SK-N-SH (cell line): ENCODE data around the gene KCNAB1. TPM values are rescaled to one million over a fixed set of nuclear protein-coding genes. Genes with fewer than 3 reads are reported as not detected.

ENCODE experiments used
- CTCF ChIA-PET: fragments of 300-600, 350-600 bp; formaldehyde crosslinking; extraction: SDS; loops from one replicate; lab custom pipeline; 2021; lab: Yijun Ruan, JAX
- POLR2A ChIA-PET: fragments of 350-600 bp; sonication (Branson Sonifier 250); formaldehyde crosslinking; extraction: SDS; loops from one replicate; lab custom pipeline; 2020; ENCODE audit warnings: antibody characterized with exemption, inconsistent platforms; lab: Yijun Ruan, JAX
- DNase-seq: peaks from one replicate; pipeline ENCODE4 v3.0.0; 2012
- H2AFZ ChIP-seq: fragments of 200-600 bp; sonication (generic); 2 replicates; pipeline ENCODE4 v1.8.1; 2016; ENCODE audit warnings: antibody characterized with exemption, mild to moderate bottlenecking, low read depth
- H3F3A ChIP-seq: fragments of 200-600 bp; sonication (generic); replicated peaks from 2 replicates; pipeline ENCODE3; 2016; ENCODE audit warnings: antibody characterized with exemption, mild to moderate bottlenecking; ENCODE audit not compliant: insufficient read depth
- H3K27ac ChIP-seq, 2 experiments: fragments of 200-500 bp in 1 of 2; fragments of 200-600 bp in 1 of 2; sonication (Bioruptor generic) in 1 of 2; sonication (generic), shearing (Covaris generic) in 1 of 2; 2 replicates each; pipeline versions ENCODE4 v1.5.1 to v1.6.1; 2014 to 2016; ENCODE audit warnings: low read depth in 2 of 2, inconsistent platforms in 1 of 2, low read length in 1 of 2, mild to moderate bottlenecking in 1 of 2, mixed read lengths in 1 of 2
- H3K27me3 ChIP-seq: fragments of 200-600 bp; sonication (generic), shearing (Covaris generic); 2 replicates; pipeline ENCODE4 v1.6.1; 2016; ENCODE audit warnings: mixed run types; ENCODE audit not compliant: insufficient read depth
- H3K36me3 ChIP-seq, 2 experiments: fragments of 200-500 bp in 1 of 2; fragments of 200-600 bp in 1 of 2; sonication (Bioruptor generic) in 1 of 2; sonication (generic) in 1 of 2; replicated peaks in 1 of 2; 2 replicates each; pipeline versions ENCODE3 to v1.5.1; 2014 to 2016; ENCODE audit warnings: low read length in 1 of 2, mild to moderate bottlenecking in 1 of 2; ENCODE audit not compliant: insufficient read depth in 2 of 2, control insufficient read depth in 1 of 2
- H3K4me1 ChIP-seq, 2 experiments: fragments of 200-500 bp in 1 of 2; fragments of 200-600 bp in 1 of 2; sonication (Bioruptor generic) in 1 of 2; sonication (generic), shearing (Covaris generic) in 1 of 2; 2 replicates each; pipeline versions ENCODE4 v1.5.1 to v1.6.1; 2014 to 2016; ENCODE audit warnings: low read depth in 1 of 2, low read length in 1 of 2, mixed run types in 1 of 2; ENCODE audit not compliant: insufficient read depth in 2 of 2, control insufficient read depth in 1 of 2
- H3K4me2 ChIP-seq: fragments of 200-600 bp; sonication (generic), shearing (Covaris generic); 2 replicates; pipeline ENCODE4 v1.6.1; 2017; ENCODE audit warnings: mixed run types
- H3K4me3 ChIP-seq, 2 experiments: fragments of 200-500 bp in 1 of 2; fragments of 200-600 bp in 1 of 2; sonication (Bioruptor generic) in 1 of 2; sonication (generic), shearing (Covaris generic) in 1 of 2; 2 replicates each; pipeline versions ENCODE4 v1.5.1 to v1.8.1; 2014 to 2016; ENCODE audit warnings: low read depth in 2 of 2, inconsistent platforms in 1 of 2, low read length in 1 of 2, mild to moderate bottlenecking in 1 of 2, mixed read lengths in 1 of 2, moderate library complexity in 1 of 2
- H3K79me2 ChIP-seq: fragments of 200-600 bp; sonication (generic); 2 replicates; pipeline ENCODE4 v1.8.1; 2017; ENCODE audit warnings: mild to moderate bottlenecking; ENCODE audit not compliant: insufficient read depth
- H3K9ac ChIP-seq: fragments of 200-600 bp; sonication (generic); 2 replicates; pipeline ENCODE4 v1.6.1; 2017; ENCODE audit warnings: mixed run types
- H3K9me2 ChIP-seq: fragments of 200-600 bp; sonication (generic); 2 replicates; pipeline ENCODE4 v1.6.1; 2017; ENCODE audit warnings: mixed run types
- H3K9me3 ChIP-seq: fragments of 200-600 bp; sonication (generic); 2 replicates; pipeline ENCODE4 v1.6.1; 2017; ENCODE audit warnings: mixed run types, mild to moderate bottlenecking, moderate library complexity
- H4K20me1 ChIP-seq: fragments of 200-600 bp; sonication (generic); 2 replicates; pipeline ENCODE4 v1.6.1; 2017; ENCODE audit warnings: mild to moderate bottlenecking, mixed run types; ENCODE audit not compliant: insufficient read depth
- CHD2 ChIP-seq: fragments of 150-350 bp; IDR thresholded peaks from 2 replicates; pipeline ENCODE4 v1.6.1; 2018; ENCODE audit warnings: low read length; ENCODE audit not compliant: partially characterized antibody
- FOXJ3 ChIP-seq: sonication (generic); formaldehyde crosslinking; IDR thresholded peaks from 2 replicates; pipeline ENCODE4 v1.5.1; 2020; ENCODE audit warnings: mild to moderate bottlenecking, missing genetic modification reagents
- SIN3A ChIP-seq: IDR thresholded peaks from 2 replicates; pipeline ENCODE4 v1.6.1; 2012; ENCODE audit warnings: low read depth, mild to moderate bottlenecking, low read length, moderate library complexity, borderline replicate concordance
- WGBS: methylation state at CpG from one replicate; pipeline ENCODE4 v1.1.6; 2017; ENCODE audit warnings: low lambda C conversion rate; 5-methylcytosine and 5-hydroxymethylcytosine counted together
- polyA plus RNA-seq, 3 experiments: library from polyadenylated mRNA; depleted of rRNA; stranded (reverse); fragments of >200 nt; gene quantifications; 2 replicates each; pipeline ENCODE4 v1.2.3, GENCODE V29; 2012
- TF ChIP-seq, protein P1 (sequence below): IDR thresholded peaks from 2 replicates; pipeline ENCODE4 v1.4.0; 2012; ENCODE audit warnings: low read depth, borderline replicate concordance
- TF ChIP-seq, protein P2 (sequence below): IDR thresholded peaks from 2 replicates; pipeline ENCODE4 v1.4.0; 2012; ENCODE audit warnings: low read depth, borderline replicate concordance
- TF ChIP-seq, protein P3 (sequence below): fragments of 200-600 bp; sonication (generic); IDR thresholded peaks from 2 replicates; pipeline ENCODE4 v1.6.1; 2017; ENCODE audit warnings: antibody characterized with exemption, mild to moderate bottlenecking, moderate library complexity

KCNAB1 gene
- polyA plus RNA-seq, 1 of the 3 experiments (the other 2 are of a cell fraction) = 82.1 TPM

DNA sequence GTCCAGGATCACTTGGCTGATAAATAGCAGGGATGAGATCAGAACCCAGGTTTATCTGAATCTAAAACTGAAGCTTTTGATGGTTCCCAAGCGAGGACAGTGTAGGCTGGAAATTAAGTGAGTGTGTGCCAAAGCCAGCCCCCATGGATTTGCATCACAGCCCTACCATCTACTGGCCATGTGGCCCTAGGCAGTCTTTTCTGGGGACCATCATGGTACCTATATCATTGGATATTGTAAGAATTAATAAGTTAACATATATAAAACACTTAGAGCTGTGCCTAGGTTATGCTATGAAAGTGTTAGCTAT lies 467.3 kb downstream of the KCNAB1 start:
- H3K27me3 ChIP-seq = no peaks in the 10 kb centered on the region
- POLR2A ChIA-PET = no interaction called here

More for the DNA sequence above, 467.3 kb downstream of the KCNAB1 start:
- Histone ChIP-seq H4K20me1 (no peaks in the 10 kb centered on the region), H3K79me2 (no peaks in the 10 kb centered on the region), H3F3A (no peaks in the 10 kb centered on the region), H3K9ac (no peak overlapping the region), H3K9me2 (no peaks in the 10 kb centered on the region), H3K4me3 (no peak overlapping the region), H3K9me3 (no peaks in the 10 kb centered on the region), H3K36me3 (no peaks in the 10 kb centered on the region), H2AFZ (no peak overlapping the region), H3K4me1 (no peaks in the 10 kb centered on the region), H3K4me2 (no peak overlapping the region), H3K27ac (no peak overlapping the region)
- DNase-seq = no peak
- WGBS = 33% methylated on average over 1 of the region's 1 CpG
- TF ChIP-seq, protein P1, sequence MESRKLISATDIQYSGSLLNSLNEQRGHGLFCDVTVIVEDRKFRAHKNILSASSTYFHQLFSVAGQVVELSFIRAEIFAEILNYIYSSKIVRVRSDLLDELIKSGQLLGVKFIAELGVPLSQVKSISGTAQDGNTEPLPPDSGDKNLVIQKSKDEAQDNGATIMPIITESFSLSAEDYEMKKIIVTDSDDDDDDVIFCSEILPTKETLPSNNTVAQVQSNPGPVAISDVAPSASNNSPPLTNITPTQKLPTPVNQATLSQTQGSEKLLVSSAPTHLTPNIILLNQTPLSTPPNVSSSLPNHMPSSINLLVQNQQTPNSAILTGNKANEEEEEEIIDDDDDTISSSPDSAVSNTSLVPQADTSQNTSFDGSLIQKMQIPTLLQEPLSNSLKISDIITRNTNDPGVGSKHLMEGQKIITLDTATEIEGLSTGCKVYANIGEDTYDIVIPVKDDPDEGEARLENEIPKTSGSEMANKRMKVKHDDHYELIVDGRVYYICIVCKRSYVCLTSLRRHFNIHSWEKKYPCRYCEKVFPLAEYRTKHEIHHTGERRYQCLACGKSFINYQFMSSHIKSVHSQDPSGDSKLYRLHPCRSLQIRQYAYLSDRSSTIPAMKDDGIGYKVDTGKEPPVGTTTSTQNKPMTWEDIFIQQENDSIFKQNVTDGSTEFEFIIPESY = no peak
- TF ChIP-seq SIN3A = no peak
- TF ChIP-seq FOXJ3 (CRISPR knock-in tag) = no peak
- TF ChIP-seq, protein P2, sequence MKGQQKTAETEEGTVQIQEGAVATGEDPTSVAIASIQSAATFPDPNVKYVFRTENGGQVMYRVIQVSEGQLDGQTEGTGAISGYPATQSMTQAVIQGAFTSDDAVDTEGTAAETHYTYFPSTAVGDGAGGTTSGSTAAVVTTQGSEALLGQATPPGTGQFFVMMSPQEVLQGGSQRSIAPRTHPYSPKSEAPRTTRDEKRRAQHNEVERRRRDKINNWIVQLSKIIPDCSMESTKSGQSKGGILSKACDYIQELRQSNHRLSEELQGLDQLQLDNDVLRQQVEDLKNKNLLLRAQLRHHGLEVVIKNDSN = no peak
- TF ChIP-seq, protein P3, sequence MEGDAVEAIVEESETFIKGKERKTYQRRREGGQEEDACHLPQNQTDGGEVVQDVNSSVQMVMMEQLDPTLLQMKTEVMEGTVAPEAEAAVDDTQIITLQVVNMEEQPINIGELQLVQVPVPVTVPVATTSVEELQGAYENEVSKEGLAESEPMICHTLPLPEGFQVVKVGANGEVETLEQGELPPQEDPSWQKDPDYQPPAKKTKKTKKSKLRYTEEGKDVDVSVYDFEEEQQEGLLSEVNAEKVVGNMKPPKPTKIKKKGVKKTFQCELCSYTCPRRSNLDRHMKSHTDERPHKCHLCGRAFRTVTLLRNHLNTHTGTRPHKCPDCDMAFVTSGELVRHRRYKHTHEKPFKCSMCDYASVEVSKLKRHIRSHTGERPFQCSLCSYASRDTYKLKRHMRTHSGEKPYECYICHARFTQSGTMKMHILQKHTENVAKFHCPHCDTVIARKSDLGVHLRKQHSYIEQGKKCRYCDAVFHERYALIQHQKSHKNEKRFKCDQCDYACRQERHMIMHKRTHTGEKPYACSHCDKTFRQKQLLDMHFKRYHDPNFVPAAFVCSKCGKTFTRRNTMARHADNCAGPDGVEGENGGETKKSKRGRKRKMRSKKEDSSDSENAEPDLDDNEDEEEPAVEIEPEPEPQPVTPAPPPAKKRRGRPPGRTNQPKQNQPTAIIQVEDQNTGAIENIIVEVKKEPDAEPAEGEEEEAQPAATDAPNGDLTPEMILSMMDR = no peak
- TF ChIP-seq CHD2 = no peak
- CTCF ChIA-PET = interaction anchor here (0.7 to 1.0 kb wide), 2 partner anchors 11 to 15 kb away, joined by 3 read pairs; no protein-coding TSS in a partner anchor

Other genes starting within 250 kb of the KCNAB1 start
- 13.4 and 14.8 TPM in 2 replicates for gene GMPS, start 249.9 kb upstream of the KCNAB1 start, polyA plus RNA-seq (2012; rRNA removed)